Hypothalamus (tissue), 51 donors: ENCODE measurements around the gene PDE6A.
A peak's percentile ranks its signal among the peaks of the same experiment; 100 is the strongest.
"Not testable (repeated sequence)": the region's sequence is repeated elsewhere in the genome, so short reads cannot be mapped to it uniquely, and the experiment has no call there.

Experiments
- DNase-seq, 51 donors: peaks; one replicate each; lab custom pipeline; 2025; lab: John Stamatoyannopoulos, UW

The PDE6A gene

GRCh38 chr5:149870232-149870631 is 74.4 kb downstream of the PDE6A start:
- no peak for DNase-seq

DNA sequence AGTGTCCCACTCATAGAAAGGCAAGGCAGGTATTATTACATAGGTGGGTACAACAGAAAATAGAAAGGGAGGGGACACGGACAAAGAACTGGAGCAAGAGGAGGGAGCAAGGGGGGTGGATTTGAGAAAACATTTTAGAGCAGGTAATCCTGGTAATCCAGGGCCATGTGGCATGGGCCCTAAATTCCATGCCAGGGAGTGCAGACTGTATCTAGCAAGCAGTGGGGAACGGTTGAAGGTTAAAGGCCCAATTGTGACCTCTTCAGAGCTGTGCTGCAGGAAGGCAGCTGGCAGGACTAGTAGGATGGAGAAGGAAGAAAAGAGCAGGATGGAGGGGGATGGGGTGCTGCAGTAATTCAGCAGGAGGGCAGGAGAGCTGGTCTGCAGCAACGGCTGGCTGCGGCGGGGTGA is 75.2 kb downstream of the PDE6A start:
- no peak for DNase-seq

- DNase-seq: no peak
These were observed 78.8 kb downstream of the PDE6A start for GRCh38 chr5:149865746-149866145.

GRCh38 chr5:149863830-149864229 is 80.8 kb downstream of the PDE6A start:
- no peak for DNase-seq

GRCh38 chr5:149863176-149863575 is 81.4 kb downstream of the PDE6A start:
- no peak for DNase-seq

GRCh38 chr5:149860801-149861322 is 83.7 kb downstream of the PDE6A start:
- DNase-seq: no peak

DNA sequence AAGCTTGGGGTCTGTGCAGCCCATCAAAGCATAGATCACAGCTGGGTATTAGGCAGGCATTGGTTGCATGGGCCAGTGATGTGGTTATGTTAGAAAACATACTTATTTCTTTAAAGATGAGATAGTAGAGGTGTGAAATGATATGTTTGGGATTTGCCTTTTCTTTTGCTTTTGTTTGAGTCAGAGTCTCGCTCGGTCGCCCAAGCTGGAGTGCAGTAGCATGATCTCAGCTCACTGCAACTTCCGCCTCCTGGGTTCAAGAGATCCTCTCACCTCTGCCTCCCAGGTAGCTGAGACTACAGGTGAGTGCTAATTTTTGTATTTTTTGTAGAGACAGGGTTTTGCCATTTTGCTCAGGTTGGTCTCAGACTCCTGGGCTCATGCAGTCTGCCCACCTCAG is 84.8 kb downstream of the PDE6A start:
- no peak for DNase-seq

DNA sequence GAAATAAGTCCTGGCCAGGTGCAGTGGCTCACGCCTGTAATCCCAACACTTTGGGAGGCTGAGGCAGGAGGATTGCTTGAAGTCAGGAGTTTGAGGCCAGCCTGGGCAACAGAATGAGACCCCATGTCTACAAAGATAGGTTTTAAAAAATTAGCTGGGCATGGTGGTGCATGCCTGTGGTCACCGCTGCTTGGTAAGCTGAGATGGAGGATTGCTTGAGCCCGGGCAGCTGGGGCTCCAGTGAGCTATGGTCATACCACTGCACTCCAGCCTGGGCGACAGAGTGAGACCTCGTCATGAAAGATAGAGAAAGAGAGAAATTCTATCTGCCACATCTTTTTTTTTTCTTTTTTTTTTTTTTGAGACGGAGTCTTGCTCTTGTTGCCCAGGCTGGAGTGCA is 86.1 kb downstream of the PDE6A start:
- DNase-seq: not testable (repeated sequence)

GRCh38 chr5:149857499-149857898 is 87.1 kb downstream of the PDE6A start:
- DNase-seq: peak in 28 of 51 donors; percentile 3 to 53 (median 20)

GRCh38 chr5:149855366-149855765 is 89.2 kb downstream of the PDE6A start:
- no peak for DNase-seq

GRCh38 chr5:149854866-149855265 is 89.7 kb downstream of the PDE6A start:
- no peak for DNase-seq

GRCh38 chr5:149853701-149854100 is 90.9 kb downstream of the PDE6A start:
- DNase-seq: no peak

DNA sequence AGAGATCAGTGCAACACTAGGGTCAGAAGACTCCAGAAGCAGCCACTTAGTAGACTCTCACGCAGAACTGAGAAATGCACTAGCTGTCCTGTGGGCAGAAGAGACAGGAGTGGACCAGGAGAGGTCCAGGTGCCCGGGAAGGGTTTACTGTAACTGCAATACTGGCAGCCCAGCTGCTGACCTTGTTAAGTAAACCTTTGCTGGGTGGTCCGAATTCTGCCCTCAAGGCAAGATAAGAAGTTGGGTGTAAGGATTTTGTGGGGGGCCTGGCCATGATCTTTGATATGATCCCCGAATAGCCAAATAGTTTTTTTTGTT is 91.3 kb downstream of the PDE6A start:
- no peak for DNase-seq

DNA sequence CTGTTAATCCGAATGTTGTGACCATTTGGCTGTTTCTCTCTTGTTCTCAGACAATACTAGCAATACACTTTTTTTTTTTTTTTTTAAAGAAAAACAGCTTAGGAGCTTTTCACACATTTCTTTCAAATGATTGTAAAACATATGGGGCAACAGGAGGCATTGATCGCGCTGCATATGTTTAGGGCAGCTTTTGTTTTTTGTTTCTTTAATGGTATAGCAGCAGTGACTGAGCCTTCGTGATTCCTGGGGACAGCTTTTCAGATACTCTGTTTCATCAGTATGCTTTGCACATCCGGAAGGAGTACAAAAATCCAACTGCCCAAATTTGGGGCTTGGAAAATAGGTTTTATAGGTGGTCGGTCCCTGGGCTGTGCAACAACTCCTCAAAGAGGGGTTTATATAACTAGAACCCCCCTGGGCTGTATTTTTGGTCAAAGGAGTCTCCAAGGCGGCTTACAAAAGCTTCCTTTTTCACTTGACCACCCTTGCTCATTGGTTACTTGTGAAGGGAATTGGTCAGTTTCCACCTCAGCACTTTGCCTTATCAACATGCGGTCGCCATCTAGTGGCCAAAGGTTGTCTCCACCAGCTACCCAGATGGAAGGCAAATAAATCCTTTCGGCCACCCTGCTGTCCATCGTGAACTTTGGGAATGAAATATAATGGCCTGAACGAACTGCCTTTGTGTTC is 91.8 kb downstream of the PDE6A start:
- DNase-seq: peak in 45 of 51 donors; percentile 5 to 80 (median 48)

DNA sequence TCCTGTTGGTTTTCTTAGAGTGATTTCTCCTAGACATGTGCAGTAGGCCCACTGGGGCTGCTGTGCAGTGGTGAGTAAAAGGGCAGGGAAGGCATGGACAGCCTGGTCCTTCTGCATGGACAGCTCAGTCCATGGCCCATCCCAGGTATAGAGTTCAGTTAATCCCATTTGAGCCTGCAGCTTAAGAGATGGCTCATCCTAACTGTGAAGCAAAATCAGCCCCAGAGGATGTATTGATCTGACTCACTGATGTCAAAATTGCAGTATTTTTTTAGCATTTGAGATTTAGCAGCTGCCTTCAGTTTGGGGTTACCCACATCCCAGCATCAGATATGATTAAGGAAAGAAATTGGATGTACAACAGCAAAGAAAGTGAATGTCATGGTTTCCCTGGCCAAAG is 93.4 kb downstream of the PDE6A start:
- no peak for DNase-seq

DNA sequence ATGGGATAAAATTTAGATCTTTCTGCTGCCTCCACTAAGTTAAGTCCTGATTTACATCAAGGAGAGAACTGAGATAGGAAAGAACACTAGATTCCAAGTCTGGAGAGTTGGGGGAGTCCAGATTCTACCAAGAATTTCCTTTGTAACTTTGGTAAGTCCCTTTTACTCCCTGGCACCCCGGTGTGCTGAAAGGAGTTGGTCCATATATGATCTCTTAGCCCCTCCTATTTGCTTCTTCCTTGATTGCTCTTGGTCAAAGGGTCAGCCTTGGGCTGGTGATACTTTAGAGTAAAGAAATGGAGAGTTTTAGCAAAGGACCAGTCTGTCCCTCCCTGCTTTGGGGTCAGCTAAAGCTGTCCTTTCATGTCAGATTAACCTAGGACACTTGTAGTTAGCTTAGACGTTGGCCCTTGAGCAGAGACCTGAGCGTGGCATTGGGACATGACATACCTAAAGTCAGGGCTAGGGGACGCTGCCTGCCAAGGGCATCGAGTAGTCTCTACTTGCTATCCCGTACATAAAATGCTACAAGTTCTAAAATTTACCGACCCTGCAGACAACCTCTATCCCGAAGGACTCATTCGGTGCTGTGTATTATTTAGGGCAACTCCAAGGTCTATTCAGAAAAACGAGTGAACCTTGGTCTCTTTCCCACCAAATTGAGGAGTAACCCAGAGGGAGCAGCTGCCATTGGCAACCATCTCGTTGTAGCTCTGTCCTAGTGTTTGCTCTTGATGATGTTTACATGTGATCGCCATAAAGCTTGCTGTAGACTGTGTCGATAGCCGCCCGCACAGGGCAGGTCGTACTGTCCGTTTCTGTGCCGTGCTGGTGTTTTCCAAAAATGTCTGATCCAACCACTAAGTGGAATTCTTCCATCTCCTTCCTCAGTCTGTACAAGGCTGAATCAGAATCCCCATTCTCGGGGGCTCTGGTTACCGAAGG is 94.4 kb downstream of the PDE6A start:
- DNase-seq: no peak

GRCh38 chr5:149849280-149849965 is 95.2 kb downstream of the PDE6A start:
- DNase-seq: no peak

DNA sequence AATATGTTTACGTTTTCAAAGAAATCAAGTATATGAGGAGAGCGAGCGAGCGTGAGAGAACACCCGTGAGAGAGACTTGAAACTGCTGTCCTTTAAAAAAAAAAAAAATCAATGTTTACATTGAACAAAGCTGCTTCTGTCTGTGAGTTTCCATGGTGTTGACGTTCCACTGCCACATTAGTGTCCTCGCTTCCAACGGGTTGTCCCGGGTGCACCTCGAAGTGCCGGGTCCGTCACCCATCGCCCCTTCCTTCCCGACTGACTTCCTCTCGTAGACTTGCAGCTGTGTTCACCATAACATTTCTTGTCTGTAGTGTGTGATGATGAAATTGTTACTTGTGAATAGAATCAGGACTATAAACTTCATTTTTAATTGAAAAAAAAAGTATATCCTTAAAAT is 97.0 kb downstream of the PDE6A start:
- DNase-seq: no peak

GRCh38 chr5:149846021-149846420 is 98.6 kb downstream of the PDE6A start:
- no peak for DNase-seq

- DNase-seq: no peak
These were observed 99.0 kb downstream of the PDE6A start for GRCh38 chr5:149845601-149846000.
